Ovary (tissue), 10 donors: Measurements from ENCODE around the gene MYOG. TPM values are rescaled to one million over a fixed set of nuclear protein-coding genes. Genes with fewer than 3 reads are reported as not detected.
A peak's percentile ranks its signal among the peaks of the same experiment; 100 is the strongest.

Experiments used
- DNase-seq, 5 donors: peaks; one replicate each; pipeline ENCODE4 v3.0.0-alpha.2; 2019 to 2020
- H3K27ac ChIP-seq, 2 donors: fragments of 200-600 bp; one replicate each; pipeline versions ENCODE4 v1.5.1 to v1.8.0; 2019 to 2022
- H3K27me3 ChIP-seq: fragments of 200-600 bp; one replicate; pipeline ENCODE4 v1.8.0; 2022
- H3K36me3 ChIP-seq: fragments of 200-600 bp; sonication (generic); one replicate; pipeline ENCODE4 v1.5.1; 2019
- H3K4me1 ChIP-seq: one replicate; pipeline ENCODE4 v1.8.1; 2013; ENCODE audit warnings: mild to moderate bottlenecking, moderate library complexity; ENCODE audit not compliant: insufficient read depth
- H3K4me3 ChIP-seq: fragments of 200-600 bp; sonication (generic); one replicate; pipeline ENCODE4 v1.5.1; 2017
- H3K9me3 ChIP-seq, 2 donors: fragments of 200-600 bp in 1 of 2; sonication (generic) in 1 of 2; one replicate each; pipeline versions ENCODE4 v1.5.1 to v1.8.1; 2013 to 2019; ENCODE audit warnings: mild to moderate bottlenecking in 1 of 2, moderate library complexity in 1 of 2
- CTCF ChIP-seq, 3 donors: fragments of 450-650 bp in 2 of 3; fragments of 200-600 bp in 1 of 3; IDR thresholded peaks; one replicate each; pipeline versions ENCODE4 v1.5.1 to v1.8.0; 2016 to 2022; ENCODE audit warnings: antibody characterized with exemption in 3 of 3, mild to moderate bottlenecking in 1 of 3
- EP300 ChIP-seq: sonication (generic); formaldehyde crosslinking; IDR thresholded peaks from one replicate; pipeline ENCODE4 v1.6.1; 2017; ENCODE audit warnings: antibody characterized with exemption
- POLR2A ChIP-seq: fragments of 450-650 bp; IDR thresholded peaks from one replicate; pipeline ENCODE4 v1.6.1; 2017; ENCODE audit warnings: antibody characterized with exemption, mild to moderate bottlenecking, moderate library complexity
- WGBS, 3 donors: extraction: QIAGEN DNeasy Blood & Tissue Kit in 1 of 3; methylation state at CpG; one replicate each; pipeline versions ENCODE4 v1.1.5 to v1.1.7; 2013 to 2017; 5-methylcytosine and 5-hydroxymethylcytosine counted together
- intact Hi-C, 4 donors: fragments of 100-400 bp; cut with DNase I; formaldehyde crosslinking; loops; one replicate each; pipeline versions ENCODE4 v1.11.0 to v1.15.1; 2022 to 2023
- long read RNA-seq, 3 donors: library from polyadenylated mRNA in 2 of 3; unstranded in 2 of 3; transcript quantifications; one replicate each; pipeline ENCODE4 v2.0.0 and lab custom pipeline, GENCODE V29; 2021 to 2026
- polyA plus RNA-seq, 2 donors: library from polyadenylated mRNA; stranded (reverse); fragments of 200-250 nt in 1 of 2; fragments of 350-450 nt in 1 of 2; fragmentation: Illumina TruSeq in 1 of 2; extraction: RNeasy Lipid Tissue Mini Kit (QIAGEN cat#74804) in 1 of 2; gene quantifications; one replicate each; pipeline ENCODE4 v1.2.3, GENCODE V29; 2013 to 2014
- total RNA-seq, 7 donors: library from RNA; depleted of rRNA in 2 of 7; stranded (reverse); fragments of >200 nt in 2 of 7; fragmentation: NEBNext Ultra II Directional in 3 of 7; extraction: Animal tissue kit (Norgen Biotek cat#: 25700) in 3 of 7; gene quantifications; one replicate each; pipeline versions ENCODE4 v1.1.0 to v1.2.4, GENCODE V29; 2016 to 2023
- donor health status: DM: no; HTN: no; CAD: no; lungs with moderate emphysema.
- donor health status: DM: no; HTN: no; CAD: no.
- donor health status: Bipolar disorder and iron deficiency.
- donor health status: DM: yes; HTN: yes; CAD: no.
- donor health status: DM: no; HTN: no; CAD: no.
- donor health status: DM: yes; HTN: yes; CAD: no.

MYOG gene
- not detected for total RNA-seq
- not detected for polyA plus RNA-seq
- long read RNA-seq, donor 1 = 0 reads
- long read RNA-seq, donor 2 = 0 reads
- long read RNA-seq, donor 3 = 0 reads

GRCh38 chr1:203085528-203086406, at the start of gene MYOG:
TSS of gene MYOG (minus strand) at chr1:203086012. CDS start at chr1:203085961, 51 bp downstream.
- WGBS, 3 donors = 77 to 82% (median 80%) methylated on average over 35 to 36 of the region's 36 CpGs
- Histone ChIP-seq H3K4me3 (no peak within 1 kb of the TSS), H3K27me3 (no peaks in the 10 kb centered on the region), H3K27ac (no peak within 1 kb of the TSS), H3K9me3 (no peaks in the 10 kb centered on the region), H3K4me1 (no peaks in the 10 kb centered on the region), H3K36me3 (no peaks in the 10 kb centered on the region)
- TF ChIP-seq EP300 = no peak
- no peak for TF ChIP-seq CTCF (IDR thresholded peaks at IDR 0.05)
- TF ChIP-seq POLR2A = no peak
- intact Hi-C loops = no loop called here
- DNase-seq = no peak

GRCh38 chr1:203133970-203134725, 48.3 kb upstream of the MYOG start:
- no peaks in the 10 kb centered on the region for H3K9me3 ChIP-seq
- H3K27me3 ChIP-seq = no peaks in the 10 kb centered on the region
- 66 to 72% (median 70%) methylated on average over 12 of the region's 12 CpGs for WGBS, 3 donors
- H3K36me3 ChIP-seq = no peaks in the 10 kb centered on the region
- peak in 1 of 5 donors; percentile 7 for DNase-seq
- no peaks in the 10 kb centered on the region for H3K4me1 ChIP-seq
- H3K27ac ChIP-seq = no peak overlapping the region
- H3K4me3 ChIP-seq = no peak overlapping the region
- TF ChIP-seq EP300 (no peak), POLR2A (no peak), CTCF (IDR thresholded peaks at IDR 0.05) (no peak)
- intact Hi-C loops = no loop called here

GRCh38 chr1:203131548-203132200, 45.9 kb upstream of the MYOG start:
- no peak overlapping the region for H3K27ac ChIP-seq
- DNase-seq = peak in 1 of 5 donors; percentile 18

More at GRCh38 chr1:203131548-203132200, 45.9 kb upstream of the MYOG start:
- Histone ChIP-seq H3K36me3 (no peaks in the 10 kb centered on the region), H3K9me3 (no peaks in the 10 kb centered on the region), H3K27me3 (no peaks in the 10 kb centered on the region), H3K4me1 (peaks cover 5% of the 10 kb centered on the region), H3K4me3 (no peak overlapping the region)
- WGBS, 3 donors = 83 to 90% (median 87%) methylated on average over 9 of the region's 9 CpGs
- no peak for TF ChIP-seq EP300
- TF ChIP-seq POLR2A = no peak
- TF ChIP-seq CTCF (IDR thresholded peaks at IDR 0.05) = no peak
- intact Hi-C loops = no loop called here
